GM18909 (cell line): ENCODE data around the gene SLC15A3.
A peak's percentile ranks its signal among the peaks of the same experiment; 100 is the strongest.

ENCODE experiments used
- ATAC-seq: cut with Tn5 transposase; IDR thresholded peaks from one replicate; pipeline ENCODE4 v1.9.1; 2021; ENCODE audit warnings: mild to moderate bottlenecking; ENCODE audit not compliant: unreplicated experiment, poor library complexity

SLC15A3 gene

GRCh38 chr11:60951904-60952741, at the start of gene SLC15A3:
Gene SLC15A3 (minus strand): TSS chr11:60952176. CDS start chr11:60951551, 625 bp downstream.
- ATAC-seq, result peak; percentile 81

DNA sequence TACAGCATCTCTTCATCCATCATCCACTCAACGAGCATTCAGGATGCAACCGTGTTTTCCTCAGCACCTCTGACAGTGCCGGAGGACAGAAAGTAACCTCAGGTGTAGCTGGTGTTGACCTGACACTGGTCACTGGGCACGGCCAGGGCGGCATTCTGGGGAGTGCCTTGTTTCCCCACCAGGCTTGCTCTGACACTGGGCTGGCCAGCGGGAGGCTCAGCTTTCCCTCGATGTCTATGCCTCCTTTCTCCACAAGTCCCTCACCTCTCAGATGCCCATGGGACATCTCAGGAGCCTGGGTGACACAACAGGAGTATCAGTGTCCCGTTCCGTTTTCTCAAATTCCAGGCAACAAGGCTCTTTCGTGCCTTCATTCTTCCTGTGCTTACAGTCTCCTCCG, 48.5 kb upstream of the SLC15A3 start:
- no peak for ATAC-seq

- ATAC-seq, result no peak
Measured at GRCh38 chr11:60996381-60997138, 44.6 kb upstream of the SLC15A3 start.

DNA sequence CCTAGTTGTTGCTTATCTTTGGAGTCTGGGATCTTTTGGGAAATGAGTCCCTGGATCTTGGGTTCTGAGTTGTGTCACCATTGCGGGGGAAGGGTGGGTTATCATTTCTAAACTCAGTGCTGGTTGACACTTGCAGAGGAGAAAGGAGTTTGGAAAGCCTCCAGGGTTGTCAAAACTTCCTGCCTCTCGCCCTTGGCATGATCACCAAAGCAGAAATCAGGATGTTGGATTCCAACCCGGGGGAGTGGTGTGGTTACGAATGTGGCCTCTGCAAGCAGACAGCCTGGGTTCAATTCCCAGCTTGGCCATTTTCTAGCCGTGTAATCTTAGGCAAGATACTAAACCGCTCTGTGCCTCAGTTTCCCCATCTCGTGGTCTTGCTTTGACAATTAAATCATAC, 43.8 kb upstream of the SLC15A3 start:
- ATAC-seq, result no peak

GRCh38 chr11:60994541-60995080, 42.6 kb upstream of the SLC15A3 start:
- no peak for ATAC-seq

DNA sequence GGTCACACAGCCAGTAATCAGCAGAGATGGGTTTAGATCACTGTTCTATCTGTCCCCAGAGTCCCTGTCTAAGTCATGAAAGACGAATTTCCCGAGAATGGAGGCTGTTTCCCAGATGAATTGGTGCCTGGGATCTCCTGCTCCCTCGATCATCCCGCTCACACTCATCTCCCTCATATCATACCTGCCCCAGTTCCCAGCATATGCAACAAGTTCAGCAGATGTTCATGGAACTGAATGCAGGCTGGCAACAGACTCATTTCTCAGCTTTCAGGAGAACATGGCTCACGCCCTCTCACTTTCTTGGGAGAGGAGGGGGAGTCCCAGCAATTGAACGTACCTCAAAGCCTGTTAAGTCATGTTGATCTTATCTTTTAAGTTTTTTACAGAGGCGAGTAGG, 41.6 kb upstream of the SLC15A3 start:
- ATAC-seq, result no peak

DNA sequence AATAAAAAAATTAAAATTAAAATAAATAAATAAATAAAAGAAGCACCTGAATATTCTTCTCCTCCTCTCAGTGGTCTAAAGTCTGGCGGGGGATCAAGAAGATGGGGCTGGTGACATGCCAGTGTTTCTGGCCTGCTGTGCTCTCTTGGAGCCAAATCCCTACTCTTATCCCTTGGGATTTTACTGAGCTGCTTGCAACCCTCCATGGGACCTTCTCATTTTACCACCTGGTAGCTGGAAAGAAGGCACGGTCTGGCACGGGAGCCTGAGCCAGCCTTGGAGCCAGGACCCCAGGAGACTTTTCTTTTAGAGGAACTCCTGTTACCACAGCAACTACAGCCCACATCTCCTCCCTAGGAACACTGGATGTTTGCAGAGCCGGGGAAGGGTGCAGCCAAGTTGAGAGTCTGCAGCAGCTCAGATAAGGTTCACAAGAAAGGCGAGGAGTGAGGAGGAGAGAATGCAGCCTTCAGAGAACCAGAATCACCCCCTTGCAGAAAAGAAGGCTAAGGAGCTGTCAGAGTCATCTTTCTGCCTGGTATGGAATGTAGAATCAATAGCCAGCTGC, 41.0 kb upstream of the SLC15A3 start:
- no peak for ATAC-seq

GRCh38 chr11:60991457-60991856, 39.5 kb upstream of the SLC15A3 start:
- ATAC-seq, result no peak

DNA sequence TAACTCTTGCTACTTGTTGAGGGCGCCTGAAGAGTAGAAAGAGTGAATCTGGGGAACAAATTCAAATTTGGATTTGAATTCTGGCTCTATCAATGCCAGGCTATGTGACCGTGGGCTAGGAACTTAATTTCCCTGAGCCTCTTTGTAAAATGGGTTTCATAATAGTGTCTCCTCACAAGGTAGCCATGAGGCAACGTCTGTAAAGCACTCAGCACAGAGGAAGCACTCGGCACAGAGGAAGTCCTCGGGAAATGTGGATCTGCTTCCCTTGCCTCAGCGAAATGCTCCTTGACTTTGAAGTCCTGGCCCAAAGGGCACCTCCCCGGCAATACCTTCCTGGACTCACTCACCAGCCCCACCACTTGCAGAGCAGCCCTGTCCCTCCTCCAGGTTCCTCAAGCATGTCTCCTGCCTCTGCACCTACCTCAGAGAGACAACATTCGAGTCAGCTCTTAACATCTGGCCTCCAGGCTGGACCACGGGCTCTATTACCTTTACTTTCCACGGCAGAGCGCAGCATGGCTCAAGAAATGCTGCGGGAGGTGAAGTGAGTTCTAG, 37.2 kb upstream of the SLC15A3 start:
- no peak for ATAC-seq

DNA sequence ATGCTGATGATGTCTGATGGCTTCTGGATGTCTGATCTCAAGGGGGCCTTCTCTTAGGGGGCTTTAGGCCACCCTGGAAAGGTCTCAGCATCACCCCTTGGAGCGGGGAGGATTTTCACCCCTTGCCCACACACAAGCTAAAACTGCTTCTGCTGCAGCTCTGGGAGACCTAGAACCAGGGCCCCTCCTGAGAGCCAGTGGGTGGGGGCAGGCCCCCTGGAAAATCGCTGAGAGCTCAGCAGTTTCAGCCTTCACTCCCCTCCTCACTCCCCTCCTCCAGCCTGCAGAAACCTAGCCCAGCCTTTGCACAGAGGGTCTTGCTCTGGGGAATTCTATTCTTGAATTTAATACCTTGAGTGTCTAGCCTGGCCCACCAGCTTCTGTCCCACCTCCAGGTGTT, 36.7 kb upstream of the SLC15A3 start:
- ATAC-seq, result no peak

GRCh38 chr11:60987577-60988277, 35.8 kb upstream of the SLC15A3 start:
- ATAC-seq, result no peak

- no peak for ATAC-seq
Measured at GRCh38 chr11:60985991-60986915, 34.3 kb upstream of the SLC15A3 start.

- no peak for ATAC-seq
Measured at GRCh38 chr11:60985501-60985900, 33.5 kb upstream of the SLC15A3 start.

DNA sequence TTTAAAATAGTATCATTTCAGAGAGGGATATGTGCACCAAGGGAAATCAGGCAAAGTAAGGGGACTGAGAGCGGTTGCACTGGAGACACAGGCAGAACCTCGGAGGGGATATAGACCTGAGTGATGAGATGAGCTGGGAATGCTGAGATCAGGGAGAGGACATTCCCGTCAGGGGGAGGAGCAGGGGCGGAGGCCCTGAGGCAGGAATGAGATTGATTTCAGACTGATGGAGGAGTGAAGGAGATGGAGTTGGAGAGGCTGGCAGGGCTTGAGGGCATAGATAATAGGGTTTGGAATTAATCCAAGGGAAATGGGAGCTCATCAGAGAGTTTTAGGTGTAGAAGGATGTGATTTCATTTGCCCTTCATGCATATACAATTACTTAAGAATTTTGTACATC, 32.7 kb upstream of the SLC15A3 start:
- ATAC-seq, result no peak

- no peak for ATAC-seq
Measured at GRCh38 chr11:60984149-60984548, 32.2 kb upstream of the SLC15A3 start.

GRCh38 chr11:60982184-60982583, 30.2 kb upstream of the SLC15A3 start:
- ATAC-seq, result no peak

DNA sequence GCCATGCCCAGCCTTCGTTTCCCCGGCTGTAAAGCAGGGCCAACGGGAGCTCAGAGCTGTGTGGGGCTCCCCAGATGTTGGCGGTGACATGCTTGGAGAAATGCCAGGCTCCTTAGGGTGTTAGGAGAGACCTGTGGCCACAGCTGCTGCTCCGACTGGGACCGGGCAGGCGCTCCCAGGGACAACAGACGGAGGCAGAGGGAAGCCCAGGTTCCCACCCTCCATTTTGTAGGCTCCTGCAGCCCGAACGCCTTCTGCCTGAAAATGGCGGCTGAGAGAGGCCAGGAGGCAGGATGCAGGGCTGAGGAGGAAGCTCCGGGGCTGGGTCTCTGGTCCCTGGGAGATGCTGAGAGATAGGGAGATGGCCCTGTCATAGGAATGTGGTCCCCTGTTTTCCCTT, 29.5 kb upstream of the SLC15A3 start:
- no peak for ATAC-seq

DNA sequence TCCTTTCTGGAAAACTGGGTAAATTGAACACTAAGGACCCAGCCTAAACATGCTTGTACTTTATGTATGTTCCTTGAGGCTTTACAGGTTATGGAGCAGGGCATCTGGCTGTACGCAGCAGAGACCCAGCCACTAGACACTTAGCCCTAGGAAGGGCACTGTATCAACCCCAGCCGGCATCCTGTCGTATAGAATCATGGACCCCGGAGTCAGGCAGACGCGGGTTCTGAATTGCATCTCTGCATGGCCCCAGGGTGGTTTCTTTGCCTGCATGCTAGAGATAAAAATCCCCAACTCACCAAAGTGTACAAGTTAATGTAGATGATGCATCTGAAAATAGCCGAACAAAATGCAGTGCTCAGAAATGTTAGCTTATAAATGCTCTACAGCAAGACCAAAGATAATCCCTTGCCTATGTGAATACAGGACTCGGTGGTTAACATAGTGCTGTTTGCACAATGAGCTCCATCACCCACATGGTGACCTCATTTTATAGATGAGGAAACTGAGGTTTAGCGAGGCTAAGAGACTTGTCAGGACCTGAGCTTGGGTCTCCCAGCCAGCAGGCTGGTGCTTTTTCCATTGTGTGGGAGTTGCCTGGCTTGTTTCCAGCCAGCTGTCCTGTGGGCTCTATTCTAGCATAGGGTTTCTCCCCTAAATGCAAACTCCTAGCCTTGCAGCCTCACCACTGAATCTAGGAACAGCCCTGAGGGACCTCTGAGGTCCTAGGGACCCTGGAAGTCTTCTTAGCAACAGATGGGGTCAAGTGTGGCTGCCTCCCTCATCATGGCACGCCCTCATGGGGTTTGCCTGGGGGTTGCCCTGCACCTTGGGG, 26.8 kb upstream of the SLC15A3 start:
- ATAC-seq, result no peak
